Smooth muscle cell (in vitro differentiated cells): ENCODE results near the gene NACC2. TPM values are rescaled to one million over a fixed set of nuclear protein-coding genes. Genes with fewer than 3 reads are reported as not detected.

Experiments used
- DNase-seq: peaks from one replicate; lab custom pipeline; 2025; ENCODE audit not compliant: unreplicated experiment; lab: John Stamatoyannopoulos, UW
- H2AFZ ChIP-seq: fragments of 200-600 bp; sonication (generic); 2 replicates; pipeline ENCODE4 v1.6.0; 2016; ENCODE audit warnings: antibody characterized with exemption, low read depth, mild to moderate bottlenecking
- H3F3A ChIP-seq: fragments of 200-600 bp; sonication (generic); 2 replicates; pipeline ENCODE4 v1.6.0; 2017; ENCODE audit warnings: antibody characterized with exemption, low read depth
- H3K27ac ChIP-seq: fragments of 200-600 bp; sonication (generic); 2 replicates; pipeline ENCODE4 v1.5.1; 2016; ENCODE audit warnings: low read depth, mild to moderate bottlenecking
- H3K27me3 ChIP-seq: fragments of 200-600 bp; sonication (generic); 2 replicates; pipeline ENCODE4 v1.6.1; 2016; ENCODE audit warnings: low read depth, mild to moderate bottlenecking
- H3K36me3 ChIP-seq: fragments of 200-600 bp; sonication (generic); 2 replicates; pipeline ENCODE4 v1.5.1; 2016; ENCODE audit warnings: low read depth
- H3K4me1 ChIP-seq: fragments of 200-600 bp; sonication (generic); 2 replicates; pipeline ENCODE4 v1.5.1; 2016; ENCODE audit warnings: low read depth
- H3K4me2 ChIP-seq: fragments of 200-600 bp; sonication (generic); 2 replicates; pipeline ENCODE4 v1.6.0; 2016; ENCODE audit warnings: mild to moderate bottlenecking
- H3K4me3 ChIP-seq: fragments of 200-600 bp; sonication (generic); 2 replicates; pipeline ENCODE4 v1.5.1; 2016; ENCODE audit warnings: mild to moderate bottlenecking
- H3K79me2 ChIP-seq: fragments of 200-600 bp; sonication (generic); 2 replicates; pipeline ENCODE4 v1.6.0; 2016; ENCODE audit warnings: low read depth, mild to moderate bottlenecking
- H3K9ac ChIP-seq: fragments of 200-600 bp; sonication (generic); 2 replicates; pipeline ENCODE4 v1.6.0; 2016; ENCODE audit warnings: low read depth
- H3K9me3 ChIP-seq: fragments of 200-600 bp; sonication (generic); replicated peaks from 2 replicates; pipeline ENCODE4 v1.5.1; 2016; ENCODE audit warnings: low read depth
- H4K20me1 ChIP-seq: fragments of 200-600 bp; sonication (generic); 2 replicates; pipeline ENCODE4 v1.6.0; 2016; ENCODE audit warnings: low read depth
- WGBS: methylation state at CpG from one replicate; pipeline ENCODE4 v1.1.7; 2016; ENCODE audit warnings: low lambda C conversion rate; 5-methylcytosine and 5-hydroxymethylcytosine counted together
- polyA plus RNA-seq: library from polyadenylated mRNA; unstranded; fragments of >200 nt; fragmentation: Nextera tagmentation; extraction: Ambion mirVana; gene quantifications from 2 replicates; pipeline ENCODE4 v1.2.1, GENCODE V29; 2016
- total RNA-seq: library from RNA; depleted of rRNA; stranded (reverse); fragments of >200 nt; gene quantifications from 2 replicates; pipeline ENCODE4 v1.2.3, GENCODE V29; 2014
- TF ChIP-seq, protein P1 (sequence below): fragments of 200-600 bp; sonication (generic); IDR thresholded peaks from 2 replicates; pipeline ENCODE4 v1.5.1; 2017; ENCODE audit warnings: borderline replicate concordance, mild to moderate bottlenecking, antibody characterized with exemption; ENCODE audit not compliant: insufficient read depth, poor library complexity, severe bottlenecking

The NACC2 gene
- total and polyA plus RNA-seq, 2 experiments from 2014 or later = 6.7 to 8.8 TPM

DNA sequence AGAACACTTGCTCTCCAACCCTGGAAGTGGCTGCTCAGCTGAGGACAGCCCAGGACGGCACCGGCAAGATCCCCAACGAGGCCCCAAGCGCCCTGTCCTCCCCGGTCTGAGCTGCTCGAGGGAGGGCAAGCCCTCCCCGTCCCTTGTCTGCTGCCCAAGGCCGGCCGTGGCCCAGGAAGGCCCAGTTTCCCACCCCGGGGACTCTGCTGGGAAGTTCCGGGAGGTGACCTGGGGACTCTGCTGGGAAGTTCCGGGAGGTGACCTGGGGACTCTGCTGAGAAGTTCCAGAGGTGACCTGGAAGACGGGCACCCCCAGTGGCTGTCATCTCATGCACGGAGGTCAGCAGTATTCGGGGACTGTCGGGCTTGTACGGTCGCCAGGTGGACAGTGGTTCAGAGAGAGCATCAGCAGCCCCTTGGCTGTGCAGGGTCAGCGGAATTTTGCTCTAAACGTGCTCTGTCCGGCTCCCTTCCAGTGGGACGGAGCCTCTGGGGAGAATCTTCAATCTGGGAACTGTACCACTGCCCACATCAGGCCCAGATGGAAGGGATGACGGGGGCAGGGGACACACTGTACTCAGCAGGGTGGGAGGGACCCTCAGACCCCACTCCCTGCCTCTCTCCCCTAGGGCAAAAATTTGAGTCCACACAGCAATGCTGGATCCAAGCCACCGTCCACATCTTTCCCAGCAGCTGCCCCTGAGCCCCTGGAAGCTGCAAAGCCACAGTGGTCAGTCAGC lies 7.2 kb downstream of the NACC2 start:
- DNase-seq = no peak
- Histone ChIP-seq H2AFZ (no peak overlapping the region), H4K20me1 (peaks cover 100% of the 10 kb centered on the region), H3F3A (no peaks in the 10 kb centered on the region), H3K4me3 (no peak overlapping the region), H3K36me3 (no peaks in the 10 kb centered on the region), H3K4me2 (no peak overlapping the region), H3K27me3 (no peaks in the 10 kb centered on the region), H3K9me3 (no peaks in the 10 kb centered on the region), H3K4me1 (peaks cover 16% of the 10 kb centered on the region), H3K79me2 (peaks cover 99% of the 10 kb centered on the region), H3K27ac (no peak overlapping the region), H3K9ac (no peak overlapping the region)
- WGBS = 85% methylated on average over 24 of the region's 24 CpGs
- TF ChIP-seq, protein P1, sequence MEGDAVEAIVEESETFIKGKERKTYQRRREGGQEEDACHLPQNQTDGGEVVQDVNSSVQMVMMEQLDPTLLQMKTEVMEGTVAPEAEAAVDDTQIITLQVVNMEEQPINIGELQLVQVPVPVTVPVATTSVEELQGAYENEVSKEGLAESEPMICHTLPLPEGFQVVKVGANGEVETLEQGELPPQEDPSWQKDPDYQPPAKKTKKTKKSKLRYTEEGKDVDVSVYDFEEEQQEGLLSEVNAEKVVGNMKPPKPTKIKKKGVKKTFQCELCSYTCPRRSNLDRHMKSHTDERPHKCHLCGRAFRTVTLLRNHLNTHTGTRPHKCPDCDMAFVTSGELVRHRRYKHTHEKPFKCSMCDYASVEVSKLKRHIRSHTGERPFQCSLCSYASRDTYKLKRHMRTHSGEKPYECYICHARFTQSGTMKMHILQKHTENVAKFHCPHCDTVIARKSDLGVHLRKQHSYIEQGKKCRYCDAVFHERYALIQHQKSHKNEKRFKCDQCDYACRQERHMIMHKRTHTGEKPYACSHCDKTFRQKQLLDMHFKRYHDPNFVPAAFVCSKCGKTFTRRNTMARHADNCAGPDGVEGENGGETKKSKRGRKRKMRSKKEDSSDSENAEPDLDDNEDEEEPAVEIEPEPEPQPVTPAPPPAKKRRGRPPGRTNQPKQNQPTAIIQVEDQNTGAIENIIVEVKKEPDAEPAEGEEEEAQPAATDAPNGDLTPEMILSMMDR = no peak

DNA sequence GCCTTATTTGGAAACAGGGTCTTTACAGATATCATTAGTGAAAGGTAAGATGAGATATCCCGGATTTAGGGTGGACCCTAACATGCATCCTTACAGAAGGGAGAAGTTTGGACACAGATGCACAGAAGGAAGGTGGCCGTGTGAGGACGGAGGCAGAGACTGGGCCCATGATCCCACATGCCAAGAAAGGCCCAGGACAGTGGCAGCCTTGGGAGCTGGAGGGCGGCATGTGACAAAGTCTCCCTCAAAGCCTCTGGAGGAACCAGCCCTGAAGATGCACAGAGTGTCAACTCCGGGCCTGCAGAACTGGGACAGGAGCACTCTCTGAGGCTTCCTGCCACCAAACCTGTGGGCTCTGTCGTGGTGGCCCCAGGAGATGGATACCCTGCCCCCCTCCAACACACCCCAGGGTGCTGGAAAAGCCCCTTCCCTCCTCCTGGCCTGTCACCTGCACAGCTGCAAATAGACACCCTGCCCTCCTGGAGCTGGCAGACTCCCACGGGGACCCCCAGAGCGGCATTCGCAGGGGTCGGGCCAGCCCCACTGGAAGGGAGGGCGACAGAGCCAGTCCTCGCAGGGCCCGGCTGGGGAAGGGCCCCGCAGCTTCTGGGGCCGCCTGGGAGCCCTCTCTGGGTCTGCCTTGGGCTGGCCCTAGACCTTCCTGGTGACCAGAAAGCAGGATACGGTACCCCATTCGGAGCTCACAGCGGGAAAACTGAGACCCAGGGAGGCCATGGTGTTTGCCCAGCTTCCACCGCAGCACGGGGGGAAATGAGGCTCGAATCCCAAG lies 7.9 kb downstream of the NACC2 start:
- no peaks in the 10 kb centered on the region for H3K27me3 ChIP-seq
- 95% methylated on average over 21 of the region's 21 CpGs for WGBS
- no peak overlapping the region for H3K4me3 ChIP-seq
- H3K4me1 ChIP-seq = peaks cover 16% of the 10 kb centered on the region
- no peak overlapping the region for H3K4me2 ChIP-seq
- no peaks in the 10 kb centered on the region for H3F3A ChIP-seq
- no peak for DNase-seq
- TF ChIP-seq, protein P1 = no peak
- no peak overlapping the region for H3K9ac ChIP-seq
- no peak overlapping the region for H3K27ac ChIP-seq
- H3K36me3 ChIP-seq = no peaks in the 10 kb centered on the region
- no peaks in the 10 kb centered on the region for H3K9me3 ChIP-seq
- peaks cover 100% of the 10 kb centered on the region for H4K20me1 ChIP-seq
- H2AFZ ChIP-seq = no peak overlapping the region
- peaks cover 99% of the 10 kb centered on the region for H3K79me2 ChIP-seq

DNA sequence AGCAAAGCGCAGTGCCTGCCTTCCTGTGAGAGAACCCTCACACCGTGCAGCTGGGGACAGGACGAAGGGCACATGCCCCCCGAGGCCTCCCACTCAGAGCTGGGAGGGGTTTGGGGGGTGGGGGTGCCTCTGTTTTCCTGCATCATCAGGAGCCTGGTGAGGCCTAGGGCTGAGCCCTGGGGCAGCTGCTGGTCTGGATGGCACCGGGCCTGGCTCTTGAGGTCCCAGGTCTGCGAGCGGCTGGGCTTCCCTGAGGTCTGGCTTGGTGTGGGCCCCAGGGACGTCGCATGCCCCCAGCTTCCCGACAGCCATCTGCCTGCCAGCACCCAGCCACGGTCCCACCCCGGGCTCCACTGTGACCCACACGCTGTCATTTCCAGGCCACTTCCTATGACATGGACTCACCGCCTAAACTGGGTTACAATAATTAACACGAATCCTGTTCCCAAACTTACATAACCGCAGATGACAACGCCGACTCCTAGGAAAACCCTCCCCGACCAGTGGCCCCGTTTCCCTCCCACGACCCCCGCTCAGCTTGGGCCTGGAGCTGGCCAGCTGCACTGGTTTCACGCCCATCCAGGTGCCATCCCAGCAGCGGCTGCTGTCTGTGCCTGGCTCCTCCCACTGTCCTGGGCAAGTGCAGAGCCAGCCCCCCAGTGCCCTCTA lies 8.7 kb downstream of the NACC2 start:
- WGBS = 93% methylated on average over 24 of the region's 24 CpGs
- peaks cover 9% of the 10 kb centered on the region for H3K4me1 ChIP-seq
- H3K36me3 ChIP-seq = no peaks in the 10 kb centered on the region
- H3K4me3 ChIP-seq = no peak overlapping the region
- TF ChIP-seq, protein P1 = no peak
- H3K9ac ChIP-seq = no peak overlapping the region
- peaks cover 100% of the 10 kb centered on the region for H4K20me1 ChIP-seq
- no peak for DNase-seq
- H3F3A ChIP-seq = no peaks in the 10 kb centered on the region
- H3K4me2 ChIP-seq = no peak overlapping the region
- H2AFZ ChIP-seq = no peak overlapping the region
- no peak overlapping the region for H3K27ac ChIP-seq
- no peaks in the 10 kb centered on the region for H3K9me3 ChIP-seq
- H3K27me3 ChIP-seq = no peaks in the 10 kb centered on the region
- peaks cover 99% of the 10 kb centered on the region for H3K79me2 ChIP-seq
